Jurkat, Clone E6-1 (cell line): ENCODE data around the gene TMEM120A.
A peak's percentile ranks its signal among the peaks of the same experiment; 100 is the strongest.

ENCODE experiments used
- DNase-seq: peaks from one replicate; pipeline ENCODE4 v3.0.0-alpha.2; 2011; ENCODE audit warnings: low read depth, low spot score
- H3K4me3 ChIP-seq: 2 replicates; pipeline ENCODE4 v1.5.1; 2011; ENCODE audit warnings: mild to moderate bottlenecking, low read length, control low read depth, moderate library complexity

The TMEM120A gene

DNA sequence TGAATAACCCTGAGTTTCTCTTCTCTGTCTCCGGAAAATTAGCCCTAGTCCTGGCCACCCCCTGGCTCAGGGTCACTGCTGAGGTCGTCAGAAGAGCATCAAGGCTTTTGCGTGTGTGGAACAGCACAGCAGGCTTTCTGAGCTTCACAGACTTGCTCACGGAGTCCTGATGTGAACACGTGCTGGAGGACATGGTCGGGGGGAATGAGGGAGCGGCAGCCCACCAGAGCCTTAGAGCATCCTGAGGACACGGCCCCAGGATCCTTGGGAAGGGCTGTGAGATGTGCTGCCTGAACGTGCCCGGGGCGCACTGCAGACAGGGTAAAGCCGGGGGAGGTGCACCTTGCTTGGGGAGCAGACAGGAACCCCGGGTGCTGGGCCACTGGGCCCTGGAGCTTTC, 28.8 kb downstream of the TMEM120A start:
- no peak for DNase-seq
- H3K4me3 ChIP-seq: no peak overlapping the region

DNA sequence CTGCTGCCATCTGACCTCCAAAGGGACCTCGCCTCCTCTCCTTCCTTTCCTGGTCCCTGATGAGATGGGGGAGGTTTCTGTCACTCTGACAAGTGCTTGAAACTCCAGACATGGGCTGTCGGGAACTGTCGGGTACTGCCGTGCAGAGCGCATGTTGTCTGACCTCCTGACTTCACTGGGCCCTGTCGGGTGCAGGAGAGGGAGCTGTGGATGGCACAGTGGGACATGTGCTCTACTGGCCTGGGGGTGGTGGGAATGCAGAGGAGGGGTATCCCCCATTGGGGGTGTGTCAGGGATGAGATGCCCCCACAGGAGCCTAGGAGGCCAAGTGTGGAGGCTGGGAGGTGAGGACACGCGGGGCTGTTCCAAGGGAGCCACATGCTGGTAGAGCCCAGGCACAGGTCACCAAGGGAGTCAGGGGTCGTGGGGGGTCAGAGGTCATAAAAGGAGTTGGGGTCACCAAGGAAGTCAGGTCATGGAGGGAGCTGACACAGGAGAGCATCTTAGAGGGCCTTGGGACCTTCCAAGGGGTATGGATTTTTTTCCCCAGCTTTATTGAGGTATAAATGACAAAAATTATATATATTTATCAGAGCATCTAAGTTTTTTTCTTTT, 30.9 kb downstream of the TMEM120A start:
- no peak overlapping the region for H3K4me3 ChIP-seq
- DNase-seq: no peak

DNA sequence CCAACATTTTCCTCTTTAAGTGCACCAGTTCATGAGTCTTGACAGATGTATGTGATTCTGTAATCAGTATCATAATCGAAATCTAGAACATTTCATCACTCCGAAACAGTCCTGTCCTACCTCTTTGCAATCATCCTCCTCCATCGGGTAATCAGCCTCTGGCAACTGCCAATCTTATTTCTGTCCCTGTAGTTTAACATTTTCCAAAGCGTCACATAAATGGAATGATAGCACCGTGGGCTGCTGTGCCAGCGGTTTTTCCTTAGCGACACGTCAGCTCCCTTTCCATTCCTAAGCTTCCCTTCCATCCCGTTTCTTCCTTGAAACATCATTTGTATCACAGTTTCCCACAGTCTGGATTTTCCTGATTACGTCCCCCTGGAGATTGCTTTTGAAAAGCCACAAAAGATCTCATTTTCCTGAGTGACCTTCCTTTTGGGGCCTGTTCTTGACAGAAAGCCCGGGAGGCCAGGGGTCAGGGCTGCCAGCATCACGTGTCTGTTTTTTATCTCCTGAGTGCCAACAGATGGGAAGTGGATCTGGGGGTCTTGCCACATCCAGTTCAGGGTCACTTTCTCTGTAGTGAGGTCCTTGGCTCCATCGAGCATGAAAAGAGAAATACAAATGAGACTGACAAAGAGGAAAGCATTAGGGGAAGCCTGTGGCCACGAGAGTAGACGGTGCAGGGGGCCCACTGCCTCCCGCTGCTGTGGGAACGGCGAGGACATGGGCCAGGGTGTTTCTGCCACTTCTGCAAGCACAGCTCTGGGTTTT, 31.6 kb downstream of the TMEM120A start:
- no peak overlapping the region for H3K4me3 ChIP-seq
- no peak for DNase-seq

DNA sequence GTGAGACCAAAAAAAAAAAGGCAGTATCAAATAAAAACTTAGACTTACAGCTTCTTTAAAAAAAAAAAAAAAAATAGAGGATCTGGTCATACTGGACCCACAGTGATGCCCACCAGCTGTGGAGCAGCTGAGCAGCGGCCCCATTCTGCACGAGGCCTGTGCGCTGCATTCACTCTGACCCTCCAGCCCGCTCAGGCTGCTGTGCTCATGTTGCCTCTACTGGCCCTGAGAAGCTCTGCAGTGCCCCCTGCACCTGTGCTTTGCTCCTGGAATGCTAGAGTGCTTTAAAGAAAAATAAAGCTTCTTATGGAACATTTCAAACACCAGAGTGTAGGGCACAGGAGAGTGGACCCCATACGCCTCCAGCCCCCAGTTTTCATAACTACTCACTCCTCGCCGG, 33.2 kb downstream of the TMEM120A start:
- no peak overlapping the region for H3K4me3 ChIP-seq
- DNase-seq: no peak

DNA sequence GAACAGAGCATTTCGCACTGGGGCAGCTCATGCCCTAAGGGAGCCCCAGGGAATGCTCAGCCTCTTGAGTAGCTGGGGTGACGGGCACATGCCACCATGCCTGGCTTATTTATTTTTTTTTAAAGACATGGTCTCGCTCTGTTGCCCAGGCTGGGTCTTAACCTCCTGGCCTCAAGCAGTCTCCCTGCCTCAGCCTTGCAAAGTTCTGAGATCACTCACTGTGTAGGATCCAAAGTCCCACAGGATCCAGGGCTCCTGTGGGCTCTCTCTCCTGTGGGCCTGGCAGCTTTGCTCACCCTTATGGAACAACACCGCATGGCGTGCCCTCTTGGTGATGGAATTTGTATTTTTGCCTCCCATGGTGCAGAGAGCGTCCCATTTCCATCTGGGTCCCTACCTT, 34.0 kb downstream of the TMEM120A start:
- DNase-seq: no peak

DNA sequence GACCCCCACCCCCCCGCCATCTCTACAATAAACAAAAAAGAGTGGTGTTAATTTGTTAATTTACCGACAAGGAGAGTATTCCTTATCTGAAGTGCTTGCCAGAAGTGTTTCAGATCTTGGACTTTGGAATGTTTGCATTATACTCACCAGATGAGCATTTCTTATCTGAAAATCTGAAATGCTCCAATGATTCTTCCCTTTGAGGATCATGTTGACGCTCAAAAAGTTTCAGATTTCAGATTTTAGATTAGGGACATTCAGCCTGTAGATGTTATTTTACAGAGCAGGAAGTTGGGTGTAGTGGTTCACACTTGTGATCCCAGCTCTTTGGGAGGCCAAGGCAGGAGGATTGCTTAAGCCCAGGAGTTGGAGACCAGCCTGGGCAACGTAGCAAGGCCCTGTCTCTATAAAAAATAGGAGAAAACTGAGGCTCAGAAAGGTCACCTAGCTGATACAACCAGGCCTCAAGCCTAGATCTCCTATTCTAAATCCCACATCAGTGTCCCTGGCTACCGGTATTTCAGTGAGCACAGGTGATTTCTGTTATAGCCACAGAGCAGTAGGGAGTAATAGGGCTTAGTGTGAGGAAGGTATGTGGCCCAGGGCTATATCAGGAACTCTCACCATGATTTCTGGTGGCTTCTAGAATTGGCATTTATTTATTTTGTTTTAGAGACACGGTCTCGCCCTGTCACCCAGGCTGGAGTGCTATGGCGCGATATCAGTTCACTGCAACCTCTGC, 35.4 kb downstream of the TMEM120A start:
- DNase-seq: no peak
- H3K4me3 ChIP-seq: no peak overlapping the region

More for the DNA sequence above, 34.0 kb downstream of the TMEM120A start:
- H3K4me3 ChIP-seq: no peak overlapping the region

DNA sequence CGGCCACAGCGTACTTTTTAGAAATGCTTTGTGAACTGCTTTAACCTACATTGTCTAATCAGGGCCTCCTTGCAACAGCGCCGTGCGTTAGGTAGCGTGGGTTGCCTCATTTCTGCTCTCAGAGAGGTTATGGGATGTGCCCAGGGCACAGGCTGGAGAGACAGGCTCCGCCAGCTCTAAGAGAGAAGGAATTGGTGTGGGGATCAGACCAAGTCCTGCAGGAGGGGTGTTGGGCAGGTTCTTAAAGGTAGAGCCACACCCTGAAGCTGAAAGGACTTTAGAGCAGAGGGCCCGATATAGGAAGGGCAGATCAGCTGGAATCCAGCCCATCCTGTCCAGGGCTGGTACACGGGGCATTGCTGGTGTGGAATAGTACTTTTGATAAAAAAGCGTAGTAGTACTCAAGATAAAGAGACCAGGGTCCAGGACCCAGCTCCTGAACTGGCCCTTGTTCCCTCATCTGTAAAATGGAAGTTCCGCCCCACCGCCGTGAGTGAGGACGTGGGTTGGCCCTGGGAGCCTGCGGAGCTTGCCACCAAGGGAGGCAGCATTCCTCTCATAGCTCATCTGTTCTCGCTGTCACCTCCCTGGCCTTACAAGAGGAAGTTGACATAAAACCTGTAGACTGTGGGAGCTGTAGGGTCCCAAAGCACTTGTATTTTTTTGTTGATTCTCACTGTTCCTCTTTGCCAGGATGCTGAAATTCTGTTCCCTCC, 37.2 kb downstream of the TMEM120A start:
- no peak overlapping the region for H3K4me3 ChIP-seq
- DNase-seq: no peak

DNA sequence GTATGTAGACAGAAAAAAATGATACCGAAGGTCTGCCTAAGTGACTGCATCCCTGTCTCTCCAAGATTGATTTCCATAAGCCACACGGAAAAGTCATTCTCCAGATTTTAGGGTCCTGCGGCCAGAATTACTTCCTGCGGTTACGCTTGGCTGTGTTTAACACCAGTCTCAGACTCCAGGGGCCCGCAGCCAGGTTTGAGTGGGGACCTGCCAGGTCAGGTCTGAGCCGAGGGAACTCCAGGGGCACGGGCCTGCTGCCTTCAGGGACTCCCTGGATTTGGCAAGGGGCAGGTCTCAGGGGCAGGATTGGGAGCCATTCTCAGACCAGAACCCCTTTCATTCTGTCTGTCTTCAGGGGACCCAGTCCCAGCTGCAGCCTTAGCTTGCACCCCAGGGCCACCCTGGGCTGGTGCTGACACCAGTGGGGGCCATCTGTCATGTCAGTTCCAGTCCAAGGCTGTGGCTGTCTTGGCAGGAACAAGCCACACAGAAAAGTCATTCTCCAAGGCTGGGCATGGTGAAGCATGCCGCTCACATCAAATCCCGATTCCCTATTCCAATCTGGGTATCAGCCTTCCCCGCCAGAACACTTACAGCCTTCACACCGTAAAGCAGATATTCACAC, 39.0 kb downstream of the TMEM120A start:
- DNase-seq: no peak
- H3K4me3 ChIP-seq: no peak overlapping the region

DNA sequence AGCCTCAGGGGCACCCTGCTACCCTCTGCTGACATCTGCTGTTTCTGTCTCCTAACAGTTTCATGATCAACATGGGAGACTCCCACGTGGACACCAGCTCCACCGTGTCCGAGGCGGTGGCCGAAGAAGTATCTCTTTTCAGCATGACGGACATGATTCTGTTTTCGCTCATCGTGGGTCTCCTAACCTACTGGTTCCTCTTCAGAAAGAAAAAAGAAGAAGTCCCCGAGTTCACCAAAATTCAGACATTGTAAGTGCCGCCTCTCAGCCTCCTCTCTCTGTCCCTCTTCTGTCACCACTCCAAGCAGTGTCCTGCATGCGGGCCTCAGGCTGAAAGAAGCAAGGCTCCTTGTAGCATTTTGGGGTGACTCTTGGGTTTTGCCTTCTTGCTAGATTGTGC, 40.5 kb downstream of the TMEM120A start:
- no peak for DNase-seq
- no peak overlapping the region for H3K4me3 ChIP-seq

DNA sequence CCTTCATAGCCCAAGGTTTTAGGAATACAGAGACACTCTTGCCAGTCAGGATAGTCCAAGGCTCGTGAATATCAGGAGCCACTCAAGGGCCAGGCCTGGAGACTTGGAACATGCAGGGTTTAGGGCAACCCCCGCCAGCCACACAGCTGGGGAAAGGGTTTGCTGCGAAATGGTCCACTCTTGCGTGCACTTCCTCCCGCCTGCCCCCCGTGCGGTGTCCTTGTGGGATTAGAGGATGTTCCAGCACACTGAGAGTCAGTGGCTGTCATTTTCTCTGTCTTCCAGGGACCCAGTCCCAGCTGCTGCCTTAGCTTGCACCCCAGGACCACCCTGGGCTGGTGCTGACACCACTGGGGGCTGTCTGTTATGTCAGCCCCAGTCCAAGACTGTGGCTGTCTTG, 41.0 kb downstream of the TMEM120A start:
- no peak overlapping the region for H3K4me3 ChIP-seq
- DNase-seq: no peak

DNA sequence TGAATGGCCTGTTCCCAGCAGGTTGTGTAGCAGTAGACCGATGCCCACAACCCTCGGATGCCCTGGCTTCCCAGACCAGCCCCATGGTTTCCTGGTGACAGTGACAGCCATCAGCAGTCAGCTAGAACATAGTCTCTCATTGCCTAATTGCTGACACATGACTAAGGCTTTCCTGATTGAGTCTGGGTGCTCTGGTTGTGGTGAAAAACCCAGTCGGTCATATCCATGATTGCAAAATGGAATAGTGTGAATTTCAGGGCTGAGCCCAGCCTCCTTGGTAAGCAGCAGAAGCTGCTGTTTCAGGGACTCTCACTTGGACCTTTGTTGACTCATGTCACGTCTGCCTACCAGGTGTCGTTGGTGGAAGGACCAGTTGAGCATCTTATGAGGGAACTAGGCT, 42.9 kb downstream of the TMEM120A start:
- DNase-seq: no peak
- H3K4me3 ChIP-seq: no peak overlapping the region

DNA sequence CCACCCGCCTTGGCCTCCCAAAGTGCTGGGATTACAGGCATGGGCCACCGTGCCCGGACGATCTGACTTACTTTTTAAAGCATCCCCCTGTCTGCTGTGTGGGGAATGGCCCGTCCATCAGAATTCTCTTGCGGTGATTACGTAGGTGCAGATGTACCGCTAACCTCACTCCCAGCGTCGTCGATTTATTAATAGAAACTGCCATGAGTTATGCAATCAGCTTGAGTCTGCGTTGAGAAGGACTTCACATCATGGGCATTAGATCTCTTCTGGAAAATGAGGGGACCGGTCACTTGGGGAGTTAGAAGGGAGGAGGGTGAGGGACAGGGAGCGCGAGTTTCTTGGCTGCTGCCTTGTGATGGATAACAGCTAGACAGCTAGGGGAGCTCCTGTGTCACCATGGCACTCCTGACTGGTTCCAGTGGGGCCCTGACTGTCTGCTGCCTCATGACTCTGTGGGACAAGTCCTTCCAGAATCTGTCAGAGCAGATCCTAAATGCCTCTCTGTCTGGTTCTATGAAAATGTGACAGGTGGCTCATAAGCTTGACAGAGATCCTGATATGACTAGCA, 44.2 kb downstream of the TMEM120A start:
- no peak for DNase-seq
- no peak overlapping the region for H3K4me3 ChIP-seq

DNA sequence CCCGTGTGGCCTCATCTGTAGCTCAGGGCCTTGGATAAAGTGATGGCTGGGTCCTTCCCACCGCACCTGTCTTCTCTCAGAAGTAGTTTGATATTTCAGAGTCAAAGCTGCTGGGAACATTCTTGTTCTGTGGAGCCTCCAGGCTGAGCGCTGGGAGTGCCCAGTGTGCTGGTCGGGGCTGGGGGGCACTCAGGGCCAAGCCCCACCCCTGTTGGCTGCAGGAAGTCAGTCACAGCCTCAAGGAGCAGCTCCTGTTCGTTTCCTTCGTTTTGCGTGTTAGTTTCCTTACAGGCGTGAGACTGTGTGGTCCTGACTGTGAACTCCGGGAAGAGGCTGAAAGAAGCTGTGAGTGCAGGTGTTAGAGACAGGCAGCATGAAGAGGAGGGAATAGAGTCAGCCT, 46.2 kb downstream of the TMEM120A start:
- no peak for DNase-seq
- H3K4me3 ChIP-seq: no peak overlapping the region

DNA sequence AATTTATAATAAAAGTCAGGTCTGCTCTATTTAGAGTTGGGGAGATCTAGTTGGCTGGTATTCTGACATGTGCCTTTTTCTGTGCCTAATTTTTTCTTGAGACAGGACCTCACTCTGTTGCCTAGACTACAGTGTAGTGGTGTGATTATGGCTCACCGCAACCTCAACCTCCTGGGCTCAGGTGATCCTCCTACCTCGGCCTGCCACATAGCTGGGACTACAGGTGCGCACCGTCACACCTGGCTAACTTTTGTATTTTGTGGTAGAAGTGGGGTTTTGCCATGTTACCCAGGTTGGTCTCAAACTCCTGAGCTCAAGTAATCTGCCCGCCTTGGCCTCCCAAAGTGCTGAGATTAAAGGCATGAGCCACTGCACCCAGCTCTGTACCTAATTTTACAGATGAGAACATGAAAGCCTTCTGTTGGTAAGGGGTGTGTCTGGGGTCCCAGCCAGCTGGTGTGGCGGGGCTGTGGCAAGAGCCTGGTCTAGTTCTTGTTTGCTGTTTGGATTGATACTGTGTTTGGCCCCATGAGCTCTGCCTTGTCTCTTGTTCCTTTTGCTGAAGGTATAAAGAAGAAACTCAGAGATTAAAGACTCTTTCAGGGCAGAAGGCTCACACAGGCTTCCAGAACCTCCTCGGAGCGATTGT, 48.1 kb downstream of the TMEM120A start:
- no peak overlapping the region for H3K4me3 ChIP-seq
- DNase-seq: peak; percentile 73

DNA sequence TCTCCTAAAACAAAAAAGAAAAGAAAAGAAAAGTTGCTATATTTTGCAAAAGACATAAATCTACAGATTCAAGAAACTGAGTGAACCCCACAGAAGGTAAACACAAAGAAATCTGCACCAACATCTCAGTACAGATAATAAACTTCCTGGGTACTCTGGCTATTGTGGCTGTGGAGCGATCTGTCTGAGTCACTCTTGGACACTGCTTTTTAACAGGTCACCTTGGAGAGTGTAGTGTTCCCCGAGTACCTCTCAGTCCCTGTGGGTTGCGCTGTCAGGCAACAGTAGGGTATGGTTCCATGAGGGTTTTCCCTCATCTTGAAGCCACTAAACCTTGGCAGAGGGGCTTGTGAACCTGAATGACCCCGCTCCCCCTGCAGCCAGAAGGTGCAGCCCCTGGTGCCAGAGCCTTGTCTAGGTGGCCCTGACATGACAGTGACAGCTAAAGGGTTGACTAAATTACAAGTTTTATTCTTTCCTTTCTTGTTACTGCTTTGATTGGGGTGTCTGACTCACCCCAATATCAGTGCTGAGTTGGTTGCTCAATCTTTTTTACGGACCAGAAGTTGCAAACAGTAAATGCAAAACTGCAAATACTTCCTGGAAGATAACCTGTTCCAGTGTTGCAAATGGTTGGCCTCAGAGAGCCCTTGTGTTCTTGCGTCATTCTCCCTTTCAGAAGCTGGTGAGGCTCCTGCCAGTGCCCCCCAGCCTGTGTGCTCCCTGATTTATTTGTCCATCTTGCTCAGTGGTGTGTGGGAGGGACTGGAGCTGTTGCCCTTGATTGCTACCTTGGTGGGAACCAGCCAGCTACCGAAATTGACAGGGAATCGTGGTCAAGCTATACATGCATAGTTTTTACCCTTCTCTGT, 48.9 kb downstream of the TMEM120A start:
- DNase-seq: no peak
- H3K4me3 ChIP-seq: no peak overlapping the region

DNA sequence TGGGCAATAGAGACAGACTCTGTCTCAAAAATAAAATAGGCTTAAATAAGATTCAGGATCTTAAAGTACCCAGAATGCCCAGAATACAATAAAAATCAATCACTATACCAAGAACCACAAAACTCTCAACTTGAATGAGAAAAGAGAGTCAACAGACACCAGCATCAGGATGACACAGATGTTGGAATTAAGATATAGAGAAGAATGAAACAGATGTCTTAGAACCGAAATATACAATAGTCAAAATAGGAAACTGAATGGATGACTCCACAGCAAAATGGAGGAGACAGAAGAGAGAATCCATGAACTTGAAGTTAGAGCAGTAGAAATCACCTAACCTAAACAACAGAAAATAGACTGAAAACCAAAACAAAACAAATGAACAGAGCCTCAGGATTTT, 49.9 kb downstream of the TMEM120A start:
- DNase-seq: no peak
- H3K4me3 ChIP-seq: no peak overlapping the region

DNA sequence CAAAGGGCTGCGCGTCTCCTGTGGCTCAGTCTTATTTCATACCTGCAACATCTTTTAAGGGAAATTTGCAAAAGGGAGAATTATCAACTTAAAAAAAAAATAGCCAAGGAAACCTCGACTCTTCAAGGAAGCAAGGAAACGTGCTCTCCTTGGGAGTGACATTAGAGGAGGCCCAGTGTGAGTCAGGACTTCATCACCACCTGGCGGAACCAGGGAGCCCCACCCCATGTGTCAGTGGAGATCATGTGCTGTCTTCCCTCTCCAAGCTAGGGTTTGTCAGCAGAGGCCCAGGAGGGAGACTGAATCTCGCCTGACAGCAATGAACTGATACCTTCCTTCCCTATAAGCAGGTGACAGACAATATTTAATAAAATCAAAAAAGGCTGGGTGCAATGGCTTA, 50.5 kb downstream of the TMEM120A start:
- no peak for DNase-seq
- no peak overlapping the region for H3K4me3 ChIP-seq

DNA sequence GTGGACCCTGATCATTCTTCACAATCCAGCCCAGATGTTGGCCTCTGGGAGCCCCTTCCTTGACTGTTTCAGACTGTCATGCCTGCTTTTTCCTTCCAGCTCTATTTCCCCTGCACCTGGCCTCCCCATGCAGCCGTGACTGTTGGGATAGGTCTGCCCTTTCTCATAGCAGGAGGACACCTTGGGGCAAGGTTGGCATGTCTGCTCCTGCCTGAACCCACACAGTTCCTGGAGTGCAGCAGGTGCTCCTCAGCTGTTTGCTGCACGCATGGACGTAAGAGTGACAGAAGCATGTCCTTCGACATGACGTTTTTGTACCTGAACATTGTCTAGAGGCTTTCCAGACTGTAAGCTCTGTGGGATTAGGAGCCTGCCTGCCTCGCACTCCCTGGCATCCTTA, 55.5 kb downstream of the TMEM120A start:
- no peak for DNase-seq
- H3K4me3 ChIP-seq: no peak overlapping the region
